Lower leg skin (tissue), 4 donors: ENCODE measurements around the gene PTPN5. TPM values are rescaled to one million over a fixed set of nuclear protein-coding genes. Genes with fewer than 3 reads are reported as not detected.
"Not testable (repeated sequence)": the region's sequence is repeated elsewhere in the genome, so short reads cannot be mapped to it uniquely, and the experiment has no call there.

ENCODE experiments used
- DNase-seq, 2 donors: peaks; one replicate each; pipeline ENCODE4 v3.0.0-alpha.2; 2019; ENCODE audit warnings: low spot score in 2 of 2
- H3K4me3 ChIP-seq: fragments of 200-600 bp; sonication (generic); 2 replicates; pipeline ENCODE4 v1.5.1; 2017; ENCODE audit warnings: mild to moderate bottlenecking, low read depth; ENCODE audit not compliant: poor library complexity, severe bottlenecking
- POLR2A ChIP-seq, 2 donors: fragments of 450-650 bp; IDR thresholded peaks; one replicate each; pipeline ENCODE4 v1.6.1; 2016 to 2017; ENCODE audit warnings: antibody characterized with exemption in 2 of 2, mild to moderate bottlenecking in 1 of 2, moderate library complexity in 1 of 2
- WGBS, 2 donors: methylation state at CpG; one replicate each; pipeline ENCODE4 v1.1.5; 2018; 5-methylcytosine and 5-hydroxymethylcytosine counted together
- intact Hi-C: fragments of 100-400 bp; cut with DNase I; formaldehyde crosslinking; loops from one replicate; pipeline ENCODE4 v1.15.0; 2023; ENCODE audit warnings: low total_unique reads
- total RNA-seq, 4 donors: library from RNA; depleted of rRNA; stranded (reverse); fragments of >200 nt; gene quantifications; one replicate each; pipeline ENCODE4 v1.1.0, GENCODE V29; 2016
- TF ChIP-seq, protein P1 (sequence below), 3 donors: fragments of 450-650 bp; IDR thresholded peaks; one replicate each; pipeline ENCODE4 v1.5.1; 2016; ENCODE audit warnings: antibody characterized with exemption in 3 of 3, mild to moderate bottlenecking in 3 of 3, moderate library complexity in 2 of 3

Gene PTPN5
- total RNA-seq, 4 donors from 2014 or later: 0.29 to 2.7 (median 0.69) TPM; not detected in 1

DNA sequence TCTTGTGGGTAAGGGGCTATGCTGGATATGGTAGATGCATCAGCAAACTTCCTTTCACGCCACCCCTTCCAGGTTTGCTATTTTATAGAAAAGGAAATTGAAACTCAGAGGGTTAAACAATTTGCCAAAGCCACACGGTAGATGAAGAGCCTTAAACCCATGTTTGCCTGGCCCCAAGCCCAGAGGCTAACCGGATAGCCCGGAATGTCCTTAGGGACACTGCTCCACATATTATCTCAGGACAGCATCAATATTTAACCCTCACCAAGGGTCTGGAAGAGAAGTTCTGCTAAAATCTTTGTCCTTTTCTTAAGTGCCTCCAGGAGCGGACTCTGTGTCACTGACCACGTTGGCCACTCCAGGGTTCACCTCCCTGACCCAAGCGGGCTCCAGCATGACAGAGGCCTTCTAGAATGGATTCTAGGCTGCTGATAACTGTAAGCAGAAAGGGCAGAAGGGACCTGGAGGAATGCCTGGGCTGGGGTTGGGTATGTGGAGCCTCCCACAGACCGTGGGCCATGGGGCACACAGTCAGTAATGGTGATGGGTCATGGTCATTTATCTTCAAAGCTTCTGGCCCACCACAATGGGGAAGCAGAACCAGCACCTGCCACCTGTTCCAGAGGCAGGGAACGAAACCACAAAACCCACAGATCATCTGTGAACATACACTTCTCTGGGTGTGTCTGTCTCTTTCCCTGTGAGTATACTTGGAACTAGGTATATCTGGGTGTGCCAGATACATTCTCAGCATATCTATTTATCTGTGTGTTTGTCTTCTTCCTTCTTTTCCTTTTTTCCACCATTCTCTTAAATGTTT lies 98.4 kb downstream of the PTPN5 start:
- WGBS, 2 donors: 63 to 71% methylated on average over 9 of the region's 9 CpGs
- no peak for DNase-seq
- intact Hi-C loops: no loop called here
- no peak overlapping the region for H3K4me3 ChIP-seq
- no peak for TF ChIP-seq POLR2A (IDR thresholded peaks at IDR 0.05)
- TF ChIP-seq, protein P1, sequence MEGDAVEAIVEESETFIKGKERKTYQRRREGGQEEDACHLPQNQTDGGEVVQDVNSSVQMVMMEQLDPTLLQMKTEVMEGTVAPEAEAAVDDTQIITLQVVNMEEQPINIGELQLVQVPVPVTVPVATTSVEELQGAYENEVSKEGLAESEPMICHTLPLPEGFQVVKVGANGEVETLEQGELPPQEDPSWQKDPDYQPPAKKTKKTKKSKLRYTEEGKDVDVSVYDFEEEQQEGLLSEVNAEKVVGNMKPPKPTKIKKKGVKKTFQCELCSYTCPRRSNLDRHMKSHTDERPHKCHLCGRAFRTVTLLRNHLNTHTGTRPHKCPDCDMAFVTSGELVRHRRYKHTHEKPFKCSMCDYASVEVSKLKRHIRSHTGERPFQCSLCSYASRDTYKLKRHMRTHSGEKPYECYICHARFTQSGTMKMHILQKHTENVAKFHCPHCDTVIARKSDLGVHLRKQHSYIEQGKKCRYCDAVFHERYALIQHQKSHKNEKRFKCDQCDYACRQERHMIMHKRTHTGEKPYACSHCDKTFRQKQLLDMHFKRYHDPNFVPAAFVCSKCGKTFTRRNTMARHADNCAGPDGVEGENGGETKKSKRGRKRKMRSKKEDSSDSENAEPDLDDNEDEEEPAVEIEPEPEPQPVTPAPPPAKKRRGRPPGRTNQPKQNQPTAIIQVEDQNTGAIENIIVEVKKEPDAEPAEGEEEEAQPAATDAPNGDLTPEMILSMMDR (IDR thresholded peaks at IDR 0.05): no peak

DNA sequence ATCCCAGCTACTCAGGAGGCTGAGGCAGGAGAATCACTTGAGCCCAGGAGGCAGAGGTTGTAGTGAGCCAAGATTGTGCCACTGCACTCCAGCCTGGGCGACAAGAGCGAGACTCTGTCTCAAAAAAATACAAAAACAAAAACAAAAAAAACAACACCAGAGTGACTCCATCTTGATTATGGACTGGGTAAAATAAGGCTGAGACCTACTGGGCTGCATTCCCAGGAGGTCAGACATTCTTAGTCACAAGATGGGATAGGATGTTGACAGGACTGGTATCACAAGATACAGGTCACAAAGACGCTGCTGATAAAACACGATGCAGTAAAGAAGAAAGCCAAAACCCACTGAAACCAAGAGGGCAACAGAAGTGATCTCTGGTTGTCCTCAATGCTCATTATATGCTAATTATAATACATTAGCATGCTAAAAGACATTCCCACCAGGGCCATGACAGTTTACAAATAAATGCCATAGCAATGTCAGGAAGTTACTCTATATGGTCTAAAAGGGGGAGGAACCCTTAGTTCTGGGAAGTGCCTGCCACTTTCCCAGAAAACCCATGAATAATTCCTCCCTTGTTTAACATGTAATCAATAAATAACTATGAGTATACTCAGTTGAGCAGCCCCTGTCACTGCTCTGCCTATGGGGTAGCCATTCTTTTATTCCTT lies 100.0 kb downstream of the PTPN5 start:
- H3K4me3 ChIP-seq, intact Hi-C loops, DNase-seq: not testable (repeated sequence)
- 78 to 88% methylated on average over 4 of the region's 4 CpGs for WGBS, 2 donors

DNA sequence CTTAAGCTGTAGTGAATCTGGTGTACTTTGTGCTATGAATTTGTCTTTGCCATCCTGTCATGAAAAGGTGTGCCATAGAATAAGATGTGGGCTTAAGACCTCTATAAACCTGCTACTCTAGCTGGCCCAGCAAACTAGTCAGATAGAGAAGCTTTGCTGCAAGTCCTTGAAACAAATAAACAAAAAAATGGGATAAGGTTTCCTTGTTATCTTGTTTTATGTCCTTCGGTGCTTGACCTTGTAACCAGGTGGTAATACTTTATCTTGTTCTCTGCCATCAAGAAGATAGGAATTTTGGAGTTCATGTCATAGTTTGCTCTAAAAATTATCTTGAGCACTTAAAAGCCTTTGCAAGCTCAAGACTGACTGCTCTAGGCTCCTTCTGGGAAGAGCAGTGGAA lies 107.3 kb downstream of the PTPN5 start:
- 45 to 100% methylated on average over 1 of the region's 1 CpG for WGBS, 2 donors
- H3K4me3 ChIP-seq: no peak overlapping the region
- TF ChIP-seq, protein P1 (IDR thresholded peaks at IDR 0.05): no peak
- no peak for TF ChIP-seq POLR2A (IDR thresholded peaks at IDR 0.05)
- intact Hi-C loops: no loop called here
- no peak for DNase-seq

DNA sequence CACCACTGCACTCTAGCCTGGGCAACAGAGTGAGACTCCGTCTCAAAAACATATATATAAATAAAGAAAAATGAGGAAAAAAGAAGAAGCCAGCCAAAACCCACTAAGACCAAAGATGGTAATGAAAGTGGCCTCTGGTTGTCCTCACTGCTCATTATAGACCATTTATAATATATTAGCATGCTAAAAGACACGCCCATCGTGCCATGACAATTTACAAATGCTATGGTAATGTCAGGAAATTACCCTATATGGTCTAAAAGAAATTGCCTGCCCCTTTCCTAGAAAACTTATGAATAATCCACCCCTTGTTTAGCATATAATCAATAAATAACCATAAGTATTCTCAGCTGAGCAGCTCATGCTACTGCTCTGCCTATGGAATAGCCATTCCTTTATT lies 109.1 kb downstream of the PTPN5 start:
- TF ChIP-seq, protein P1 (IDR thresholded peaks at IDR 0.05): no peak
- TF ChIP-seq POLR2A (IDR thresholded peaks at IDR 0.05): no peak

DNA sequence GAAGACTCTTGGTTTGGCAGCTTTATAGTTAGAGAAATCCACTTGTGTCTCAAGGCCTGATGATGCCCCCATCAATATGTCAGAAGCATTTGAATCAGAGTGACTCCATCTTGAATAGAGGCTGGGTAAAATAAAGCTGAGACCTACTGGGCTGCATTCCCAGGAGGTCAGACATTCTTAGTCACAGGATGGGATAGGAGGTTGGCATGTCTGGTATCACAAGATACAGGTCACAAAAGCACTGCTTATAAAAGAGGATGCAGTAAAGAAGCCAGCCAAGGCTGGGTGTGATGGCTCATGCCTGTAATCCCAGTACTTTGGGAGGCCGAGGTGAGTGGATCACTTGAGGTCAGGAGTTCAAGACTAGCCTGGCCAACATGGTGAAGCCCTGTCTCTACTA lies 109.6 kb downstream of the PTPN5 start:
- DNase-seq, intact Hi-C loops, H3K4me3 ChIP-seq: not testable (repeated sequence)
- WGBS, 2 donors: 67 to 83% methylated on average over 1 of the region's 1 CpG

More for the DNA sequence above, 109.1 kb downstream of the PTPN5 start:
- DNase-seq: no peak
- intact Hi-C loops: no loop called here
- 93 to 96% methylated on average over 3 of the region's 3 CpGs for WGBS, 2 donors
- H3K4me3 ChIP-seq: no peak overlapping the region

Other genes with a start within 250 kb of the PTPN5 start
- 10 to 100 TPM; 21.4 to 50.2 (median 31.3) TPM for gene UEVLD, start 203.1 kb downstream of the PTPN5 start, total RNA-seq
- 1 to 10 TPM in 3 of 4 donors, not detected in 1; 1.3 to 2.8 (median 2.1) TPM for gene MISFA, start 192.0 kb downstream of the PTPN5 start, total RNA-seq
- gene SPTY2D1, start 157.5 kb downstream of the PTPN5 start, total RNA-seq: 10 to 100 TPM; 15.8 to 25.4 (median 19.7) TPM
- 10 to 100 TPM; 37.6 to 96.2 (median 52.8) TPM for gene TMEM86A, start 93.0 kb downstream of the PTPN5 start, total RNA-seq
- under 1 TPM in 3 of 4 donors, not detected in 1; 0.15 to 0.68 (median 0.34) TPM for gene IGSF22, start 65.6 kb downstream of the PTPN5 start, total RNA-seq
- gene MRGPRX1, start 147.6 kb upstream of the PTPN5 start, total RNA-seq: not detected